ENCODE measurements around the gene ZC3H4.
A peak's percentile ranks its signal among the peaks of the same experiment; 100 is the strongest.

The ZC3H4 gene

DNA sequence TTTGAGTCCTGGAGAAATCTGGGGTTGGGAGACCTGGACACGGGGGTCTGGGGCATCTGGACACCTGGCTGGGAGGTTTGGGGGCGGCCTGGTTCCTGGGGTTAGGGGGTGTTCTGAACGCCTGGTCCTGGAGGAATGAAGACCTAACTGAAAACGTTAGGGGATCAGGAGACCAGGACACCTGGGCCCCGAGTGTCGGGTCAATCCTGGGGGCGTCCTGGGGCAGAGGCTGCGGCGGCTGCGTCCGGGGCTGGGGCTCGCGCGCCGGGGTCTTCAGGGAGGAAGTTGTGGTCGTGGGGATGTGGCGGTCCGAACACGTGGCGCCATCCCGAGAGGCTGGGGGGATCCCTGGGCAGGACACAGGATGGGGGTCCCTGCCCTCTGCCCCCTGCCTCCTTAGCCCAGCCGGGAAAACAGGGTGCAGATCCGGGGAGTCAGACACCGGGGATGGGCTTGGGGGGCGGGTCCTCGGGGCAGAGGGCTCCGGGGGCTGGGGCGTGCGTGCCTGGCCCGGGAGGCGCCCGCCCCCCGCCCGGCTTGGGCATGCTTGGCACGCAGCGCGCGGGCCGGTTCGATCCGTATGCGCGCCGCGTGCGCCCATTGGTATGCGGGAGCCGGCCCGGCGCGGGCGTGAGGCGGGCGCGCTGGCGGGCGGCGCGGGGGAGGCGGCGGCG lies 93.3 kb downstream of the ZC3H4 start:
- H2AFZ ChIP-seq (ENCODE audit: insufficient read depth, low read length, poor library complexity), result peak overlapping the region; percentile 13
- H4K8ac ChIP-seq (ENCODE audit: low read depth, low read length), result no peak overlapping the region
- no peak overlapping the region for H4K12ac ChIP-seq (ENCODE audit: low read depth, low read length)
- H2BK120ac ChIP-seq (ENCODE audit: insufficient read depth, low read length, poor library complexity), result peak overlapping the region; percentile 30
- DNase-seq, result no peak
- no peaks in the 10 kb centered on the region for H3K79me1 ChIP-seq (ENCODE audit: low read length)
- WGBS (ENCODE audit: extremely low coverage, insufficient coverage, insufficient read length), result no CpG with 5 or more reads among the region's 62 CpGs
- H3K23ac ChIP-seq (ENCODE audit: low read length), result no peak overlapping the region
- peaks cover 5 to 15% of the 10 kb centered on the region in 2 experiments for H3K4me1 ChIP-seq (ENCODE audit: control insufficient read depth in 1 of 2, insufficient read depth in 2 of 2, low read length in 2 of 2)
- no peak overlapping the region for H3K14ac ChIP-seq (ENCODE audit: low read length)
- peak overlapping the region; percentile 75 for H3K4me2 ChIP-seq (ENCODE audit: low read length)
- H2BK5ac ChIP-seq (ENCODE audit: low read depth, low read length, poor library complexity), result no peak overlapping the region
- no peak overlapping the region for H4K91ac ChIP-seq (ENCODE audit: low read depth, low read length)
- H3K79me2 ChIP-seq (ENCODE audit: control insufficient read depth, insufficient read depth, low read length, poor library complexity), result no peaks in the 10 kb centered on the region
- peaks cover 46% of the 10 kb centered on the region for H3K27me3 ChIP-seq (ENCODE audit: insufficient read depth, low read length)
- H2BK12ac ChIP-seq (ENCODE audit: low read length), result no peak overlapping the region
- no peak overlapping the region for H2AK5ac ChIP-seq (ENCODE audit: low read length)
- no peak overlapping the region for H3K4ac ChIP-seq (ENCODE audit: low read depth, low read length)
- no peaks in the 10 kb centered on the region for H3K9me3 ChIP-seq (ENCODE audit: insufficient read depth, low read depth, low read length)
- H3K27ac ChIP-seq (ENCODE audit: low read depth, low read length), result no peak overlapping the region
- H3K36me3 ChIP-seq (ENCODE audit: control insufficient read depth in 1 of 2, insufficient read depth in 2 of 2, low read length in 2 of 2), result no peaks in the 10 kb centered on the region
- no peak overlapping the region for H3K9ac ChIP-seq (ENCODE audit: low read length)
- H3K4me3 ChIP-seq (ENCODE audit: low read depth, low read length), result peak overlapping the region; percentile 36
- H3K18ac ChIP-seq (ENCODE audit: low read length), result no peak overlapping the region

DNA sequence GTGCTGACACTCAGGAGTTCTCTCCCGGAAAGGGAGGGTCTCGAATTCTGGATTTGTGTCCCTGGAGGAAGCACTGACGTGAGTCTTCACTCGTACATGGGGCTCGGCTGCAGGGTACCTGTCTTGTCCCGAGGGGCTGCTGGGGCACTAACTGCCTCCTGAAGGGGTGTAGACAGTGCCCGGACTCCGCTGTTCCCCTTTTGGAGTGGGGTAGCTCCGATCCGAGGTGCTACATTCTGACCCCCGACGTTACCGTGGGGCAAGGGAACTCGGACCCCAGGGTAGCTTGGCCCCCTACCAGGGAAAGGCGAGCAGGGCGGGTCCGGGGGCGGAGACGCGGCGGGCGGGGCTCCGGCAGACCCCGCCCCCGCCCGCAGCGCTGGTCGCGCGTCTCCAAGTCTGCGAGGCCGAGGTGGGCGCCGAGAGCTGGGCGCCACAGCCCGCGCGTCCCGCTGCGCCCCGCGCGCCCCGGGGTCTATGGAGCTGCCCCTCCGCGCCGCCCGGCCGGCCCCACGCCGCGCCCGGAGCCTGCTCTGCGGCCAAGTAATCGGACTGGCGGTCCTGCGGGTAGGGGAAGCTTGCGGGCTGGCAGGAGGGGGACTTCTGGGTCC lies 94.0 kb downstream of the ZC3H4 start, which contains the start of gene NPAS1:
NPAS1 (plus strand) TSS at position 407 of the 611 bp plus-strand sequence. CDS start 1,211 bp downstream, outside the sequence.
- no peaks in the 10 kb centered on the region for H3K36me3 ChIP-seq (ENCODE audit: control insufficient read depth in 1 of 2, insufficient read depth in 2 of 2, low read length in 2 of 2)
- no peak within 1 kb of the TSS for H3K9ac ChIP-seq (ENCODE audit: low read length)
- no CpG with 5 or more reads among the region's 58 CpGs for WGBS (ENCODE audit: extremely low coverage, insufficient coverage, insufficient read length)
- no peak within 1 kb of the TSS for H2AK5ac ChIP-seq (ENCODE audit: low read length)
- H4K12ac ChIP-seq (ENCODE audit: low read depth, low read length), result no peak within 1 kb of the TSS
- no peak within 1 kb of the TSS for H2BK12ac ChIP-seq (ENCODE audit: low read length)
- H2BK5ac ChIP-seq (ENCODE audit: low read depth, low read length, poor library complexity), result no peak within 1 kb of the TSS
- H2BK120ac ChIP-seq (ENCODE audit: insufficient read depth, low read length, poor library complexity), result peak within 1 kb of the TSS; percentile 30
- no peak within 1 kb of the TSS for H3K23ac ChIP-seq (ENCODE audit: low read length)
- no peak within 1 kb of the TSS for H3K14ac ChIP-seq (ENCODE audit: low read length)
- H3K27ac ChIP-seq (ENCODE audit: low read depth, low read length), result no peak within 1 kb of the TSS
- no peak within 1 kb of the TSS for H4K8ac ChIP-seq (ENCODE audit: low read depth, low read length)
- H3K9me3 ChIP-seq (ENCODE audit: insufficient read depth, low read depth, low read length), result no peaks in the 10 kb centered on the region
- peak in 1 of 2 donors; percentile 16 for DNase-seq
- peaks cover 46% of the 10 kb centered on the region for H3K27me3 ChIP-seq (ENCODE audit: insufficient read depth, low read length)
- H3K79me2 ChIP-seq (ENCODE audit: control insufficient read depth, insufficient read depth, low read length, poor library complexity), result no peaks in the 10 kb centered on the region
- peaks cover 5 to 15% of the 10 kb centered on the region in 2 experiments for H3K4me1 ChIP-seq (ENCODE audit: control insufficient read depth in 1 of 2, insufficient read depth in 2 of 2, low read length in 2 of 2)
- H3K4ac ChIP-seq (ENCODE audit: low read depth, low read length), result no peak within 1 kb of the TSS
- H3K79me1 ChIP-seq (ENCODE audit: low read length), result no peaks in the 10 kb centered on the region
- H3K18ac ChIP-seq (ENCODE audit: low read length), result no peak within 1 kb of the TSS
- H3K4me2 ChIP-seq (ENCODE audit: low read length), result peak within 1 kb of the TSS; percentile 75
- peak within 1 kb of the TSS; percentile 13 for H2AFZ ChIP-seq (ENCODE audit: insufficient read depth, low read length, poor library complexity)
- peak within 1 kb of the TSS; percentile 42 for H3K4me3 ChIP-seq (ENCODE audit: low read depth, low read length)
- no peak within 1 kb of the TSS for H4K91ac ChIP-seq (ENCODE audit: low read depth, low read length)

DNA sequence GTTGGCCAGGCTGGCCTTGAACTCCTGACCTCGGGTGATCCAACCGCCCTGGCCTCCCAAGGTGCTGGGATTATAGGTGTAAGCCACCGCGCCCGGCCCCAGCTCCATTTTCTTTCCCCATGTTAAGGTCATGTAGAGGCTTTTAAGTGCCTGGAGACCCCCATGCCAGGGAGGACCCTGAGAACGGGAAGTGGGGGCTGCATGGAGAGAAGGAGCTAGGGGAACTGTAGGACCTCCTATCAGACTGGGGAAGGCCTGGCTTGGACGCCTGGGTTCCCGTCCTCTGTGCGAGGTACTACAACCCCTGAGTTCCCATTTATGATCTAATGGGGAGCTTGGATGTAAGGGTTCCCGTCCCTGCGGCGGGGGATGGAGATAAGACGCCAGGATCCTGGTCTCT lies 94.7 kb downstream of the ZC3H4 start:
- no peak overlapping the region for H4K12ac ChIP-seq (ENCODE audit: low read depth, low read length)
- H3K36me3 ChIP-seq (ENCODE audit: control insufficient read depth in 1 of 2, insufficient read depth in 2 of 2, low read length in 2 of 2), result no peaks in the 10 kb centered on the region
- H2BK12ac ChIP-seq (ENCODE audit: low read length), result no peak overlapping the region
- H4K91ac ChIP-seq (ENCODE audit: low read depth, low read length), result no peak overlapping the region
- WGBS (ENCODE audit: extremely low coverage, insufficient coverage, insufficient read length), result no CpG with 5 or more reads among the region's 13 CpGs
- H3K23ac ChIP-seq (ENCODE audit: low read length), result no peak overlapping the region
- no peak overlapping the region for H2AFZ ChIP-seq (ENCODE audit: insufficient read depth, low read length, poor library complexity)
- no peak overlapping the region for H4K8ac ChIP-seq (ENCODE audit: low read depth, low read length)
- no peaks in the 10 kb centered on the region for H3K79me1 ChIP-seq (ENCODE audit: low read length)
- H3K9me3 ChIP-seq (ENCODE audit: insufficient read depth, low read depth, low read length), result no peaks in the 10 kb centered on the region
- no peak overlapping the region for H3K4me3 ChIP-seq (ENCODE audit: low read depth, low read length)
- no peak for DNase-seq
- no peak overlapping the region for H3K4ac ChIP-seq (ENCODE audit: low read depth, low read length)
- no peak overlapping the region for H2BK5ac ChIP-seq (ENCODE audit: low read depth, low read length, poor library complexity)
- H3K4me2 ChIP-seq (ENCODE audit: low read length), result no peak overlapping the region
- H3K4me1 ChIP-seq (ENCODE audit: control insufficient read depth in 1 of 2, insufficient read depth in 2 of 2, low read length in 2 of 2), result peaks cover 5 to 15% of the 10 kb centered on the region in 2 experiments
- H3K27me3 ChIP-seq (ENCODE audit: insufficient read depth, low read length), result peaks cover 46% of the 10 kb centered on the region
- no peak overlapping the region for H3K27ac ChIP-seq (ENCODE audit: low read depth, low read length)
- no peak overlapping the region for H2BK120ac ChIP-seq (ENCODE audit: insufficient read depth, low read length, poor library complexity)
- no peak overlapping the region for H3K14ac ChIP-seq (ENCODE audit: low read length)
- H3K79me2 ChIP-seq (ENCODE audit: control insufficient read depth, insufficient read depth, low read length, poor library complexity), result no peaks in the 10 kb centered on the region
- H2AK5ac ChIP-seq (ENCODE audit: low read length), result no peak overlapping the region
- H3K18ac ChIP-seq (ENCODE audit: low read length), result no peak overlapping the region
- H3K9ac ChIP-seq (ENCODE audit: low read length), result no peak overlapping the region

All from trophoblast cell (in vitro differentiated cells and primary cell).